Effector memory CD4-positive, alpha-beta T cell (primary cell): ENCODE measurements around the gene UNC119B.

Experiments
- DNase-seq, 3 donors: peaks; one replicate each; pipeline ENCODE4 v3.0.0-alpha.2; 2020
- H3K27ac ChIP-seq: 2 replicates; pipeline ENCODE4 v1.7.0; 2013; ENCODE audit warnings: mild to moderate bottlenecking, low read length, moderate library complexity; ENCODE audit not compliant: insufficient read depth, poor library complexity, severe bottlenecking
- H3K27me3 ChIP-seq: replicated peaks from 2 replicates; pipeline ENCODE4 v1.7.0; 2013; ENCODE audit warnings: mild to moderate bottlenecking, low read length; ENCODE audit not compliant: insufficient read depth, control insufficient read depth, poor library complexity, severe bottlenecking
- H3K36me3 ChIP-seq: 2 replicates; pipeline ENCODE4 v1.7.0; 2013; ENCODE audit warnings: mild to moderate bottlenecking, low read length, moderate library complexity; ENCODE audit not compliant: control insufficient read depth, insufficient read depth
- H3K4me1 ChIP-seq: 2 replicates; pipeline ENCODE4 v1.7.0; 2013; ENCODE audit warnings: low read length, mild to moderate bottlenecking; ENCODE audit not compliant: control insufficient read depth, insufficient read depth, poor library complexity, severe bottlenecking
- H3K4me3 ChIP-seq: 2 replicates; pipeline ENCODE4 v1.7.0; 2013; ENCODE audit warnings: low read length, low read depth, mild to moderate bottlenecking; ENCODE audit not compliant: insufficient read depth, poor library complexity, severe bottlenecking
- H3K9me3 ChIP-seq: 2 replicates; pipeline ENCODE4 v1.7.0; 2013; ENCODE audit warnings: mild to moderate bottlenecking, low read length, moderate library complexity; ENCODE audit not compliant: control insufficient read depth

UNC119B gene

GRCh38 chr12:120762086-120762485 is 51.8 kb downstream of the UNC119B start:
- no peak overlapping the region for H3K27ac ChIP-seq
- H3K36me3 ChIP-seq = peaks cover 34% of the 10 kb centered on the region
- no peaks in the 10 kb centered on the region for H3K9me3 ChIP-seq
- no peak overlapping the region for H3K4me3 ChIP-seq
- DNase-seq = no peak
- no peaks in the 10 kb centered on the region for H3K27me3 ChIP-seq
- H3K4me1 ChIP-seq = no peaks in the 10 kb centered on the region

DNA sequence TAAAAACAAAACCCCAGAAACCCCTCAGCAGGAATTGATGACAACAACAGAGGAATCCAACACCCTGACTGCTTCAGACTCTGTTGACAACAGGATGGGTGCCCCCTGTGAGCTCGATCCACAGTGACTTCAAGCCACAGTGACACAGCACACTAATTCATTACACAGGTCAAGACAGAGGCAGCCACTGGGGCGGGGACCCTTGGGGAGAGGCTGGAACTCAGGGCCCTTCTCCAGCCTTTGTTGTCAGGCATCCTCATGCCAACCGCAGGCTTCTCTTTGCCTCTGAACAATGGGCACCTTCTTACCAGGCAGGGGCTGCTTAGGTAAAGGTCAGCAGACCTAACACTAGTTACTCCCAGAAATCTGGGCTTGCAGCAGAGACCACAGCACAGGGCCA is 53.0 kb downstream of the UNC119B start:
- Histone ChIP-seq H3K27ac (no peak overlapping the region), H3K4me1 (no peaks in the 10 kb centered on the region), H3K27me3 (no peaks in the 10 kb centered on the region), H3K9me3 (no peaks in the 10 kb centered on the region), H3K4me3 (no peak overlapping the region), H3K36me3 (peaks cover 45% of the 10 kb centered on the region)
- DNase-seq = no peak

GRCh38 chr12:120764816-120765215 is 54.6 kb downstream of the UNC119B start:
- DNase-seq = no peak
- no peak overlapping the region for H3K27ac ChIP-seq
- H3K27me3 ChIP-seq = no peaks in the 10 kb centered on the region
- no peaks in the 10 kb centered on the region for H3K9me3 ChIP-seq
- H3K4me3 ChIP-seq = no peak overlapping the region
- H3K36me3 ChIP-seq = peaks cover 55% of the 10 kb centered on the region
- H3K4me1 ChIP-seq = no peaks in the 10 kb centered on the region

DNA sequence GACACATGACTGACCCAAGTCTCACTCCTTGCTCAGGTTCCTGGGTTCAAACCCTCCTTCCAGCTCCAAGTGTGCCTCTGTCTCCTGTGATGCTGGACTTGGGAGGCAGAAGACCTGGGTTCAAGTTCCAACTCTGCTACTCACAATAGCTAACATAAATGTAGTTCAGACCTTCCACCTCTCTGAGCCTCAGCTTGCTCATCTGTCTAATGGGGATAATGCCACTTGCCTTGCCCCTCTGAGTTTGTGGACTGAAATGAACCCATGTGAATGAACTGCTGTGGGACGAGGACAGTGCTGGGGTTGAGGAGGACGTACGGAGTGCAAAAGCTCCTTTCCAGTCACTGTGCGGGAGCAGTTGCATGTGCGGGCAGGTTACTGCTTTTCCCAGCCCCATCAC is 56.3 kb downstream of the UNC119B start:
- Histone ChIP-seq H3K4me1 (no peaks in the 10 kb centered on the region), H3K36me3 (peaks cover 64% of the 10 kb centered on the region), H3K27me3 (no peaks in the 10 kb centered on the region), H3K4me3 (no peak overlapping the region), H3K9me3 (no peaks in the 10 kb centered on the region), H3K27ac (no peak overlapping the region)
- no peak for DNase-seq

DNA sequence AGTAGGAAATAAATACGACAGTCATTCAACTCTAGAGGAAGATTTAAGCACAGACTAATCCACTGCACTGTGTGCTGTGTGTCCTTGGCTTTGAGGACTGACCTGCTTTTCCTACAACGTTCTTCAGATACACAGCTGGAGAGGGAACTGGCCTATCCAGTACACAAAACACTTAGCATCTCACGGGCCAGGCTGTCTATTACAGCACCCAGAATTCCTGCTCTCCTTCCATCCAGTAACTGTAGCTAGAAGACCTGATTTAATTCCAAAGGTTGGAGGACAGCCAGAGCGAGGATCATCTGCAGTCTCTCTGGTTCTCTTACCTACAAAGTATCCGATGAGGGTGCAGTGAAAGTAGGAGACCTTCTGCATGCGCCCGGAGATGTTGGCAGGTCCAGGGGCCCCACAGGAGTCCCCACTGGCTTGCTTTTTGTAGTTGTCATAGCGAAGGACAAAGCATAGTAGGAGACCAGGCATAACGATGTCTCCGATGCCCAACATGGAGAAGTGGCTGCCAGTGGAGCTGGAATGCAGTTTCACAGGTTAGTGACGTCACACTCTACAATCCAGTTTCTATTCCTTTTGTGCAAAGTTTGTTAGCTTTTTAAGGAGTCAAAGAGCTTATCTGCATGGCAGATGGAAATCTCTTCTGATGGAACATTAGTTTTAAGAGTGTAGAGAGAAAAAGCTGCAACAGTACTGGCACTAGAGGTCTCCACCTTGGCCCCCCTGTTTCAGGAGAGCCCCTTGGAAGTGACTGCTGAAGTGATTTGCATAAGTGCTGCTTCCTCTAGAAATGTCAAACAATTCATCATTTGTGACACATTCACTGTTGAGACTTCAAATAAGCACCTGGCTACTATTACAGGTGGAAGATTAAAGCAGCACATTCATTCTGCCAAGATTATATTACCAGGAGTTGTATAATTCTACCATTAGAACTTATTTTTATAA is 57.1 kb downstream of the UNC119B start:
- no peaks in the 10 kb centered on the region for H3K4me1 ChIP-seq
- no peak for DNase-seq
- H3K9me3 ChIP-seq = no peaks in the 10 kb centered on the region
- H3K36me3 ChIP-seq = peaks cover 66% of the 10 kb centered on the region
- H3K27me3 ChIP-seq = no peaks in the 10 kb centered on the region
- no peak overlapping the region for H3K27ac ChIP-seq
- H3K4me3 ChIP-seq = no peak overlapping the region

DNA sequence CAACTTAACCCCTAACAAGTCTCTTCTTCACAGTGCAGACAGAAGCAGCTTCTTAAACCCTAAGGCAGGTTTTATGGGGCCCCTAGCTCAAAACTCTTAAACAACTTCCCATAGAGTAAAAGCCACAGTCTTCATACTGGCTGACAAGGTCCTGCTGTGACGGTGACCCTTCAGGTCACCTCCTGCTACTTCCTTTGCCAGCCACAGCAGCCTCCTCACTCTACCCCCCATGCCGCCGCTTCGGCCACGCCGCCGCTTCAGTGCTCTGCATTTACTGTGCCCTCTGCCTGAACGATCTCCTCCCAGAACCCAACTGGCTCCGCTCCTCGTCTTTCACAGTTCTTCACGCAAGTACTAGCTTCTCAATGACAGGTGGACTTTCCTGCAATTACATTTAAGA is 60.8 kb downstream of the UNC119B start:
- H3K4me1 ChIP-seq = no peaks in the 10 kb centered on the region
- no peak for DNase-seq
- H3K9me3 ChIP-seq = no peaks in the 10 kb centered on the region
- no peak overlapping the region for H3K27ac ChIP-seq
- H3K36me3 ChIP-seq = peaks cover 49% of the 10 kb centered on the region
- H3K4me3 ChIP-seq = no peak overlapping the region
- no peaks in the 10 kb centered on the region for H3K27me3 ChIP-seq
